Activated T-helper 2 cell treated with anti-CD3 and anti-CD28 coated beads, Interferon-gamma antibody, Interleukin-2, Interleukin-4, amounts not matched to agents 10 μg/mL and 5 μg/mL and 100 μg/mL, durations not matched to agents 14 hours and 24 hours and 36 hours (primary cell): ENCODE measurements around the gene NOTCH1. TPM values are rescaled to one million over a fixed set of nuclear protein-coding genes. Genes with fewer than 3 reads are reported as not detected.

Experiments used
- DNase-seq: peaks from one replicate; pipeline ENCODE4 v3.0.0; 2021; ENCODE audit warnings: low spot score
- H3K27ac Mint-ChIP-seq: one replicate; pipeline ENCODE4 v1.8.0; 2021; ENCODE audit warnings: mixed read lengths
- H3K27me3 Mint-ChIP-seq: one replicate; pipeline ENCODE4 v1.8.0; 2021; ENCODE audit warnings: low read depth, mixed read lengths
- H3K36me3 Mint-ChIP-seq: one replicate; pipeline ENCODE4 v1.8.0; 2021; ENCODE audit warnings: low read depth, mixed read lengths
- H3K4me1 Mint-ChIP-seq: one replicate; pipeline ENCODE4 v1.8.0; 2021; ENCODE audit warnings: low read depth, mixed read lengths
- H3K4me3 Mint-ChIP-seq: one replicate; pipeline ENCODE4 v1.8.0; 2021; ENCODE audit warnings: low read depth, mild to moderate bottlenecking, moderate library complexity, mixed read lengths
- H3K9me3 Mint-ChIP-seq: one replicate; pipeline ENCODE4 v1.8.0; 2021; ENCODE audit warnings: mixed read lengths
- intact Hi-C: fragments of 100-400 bp; cut with micrococcal nuclease; formaldehyde crosslinking; loops from one replicate; pipeline ENCODE4 v1.15.1; 2023
- total RNA-seq: library from RNA; stranded (reverse); gene quantifications from 2 replicates; pipeline ENCODE4 v1.2.3, GENCODE V29; 2022

The NOTCH1 gene
- total RNA-seq, 1 donor from 2014 or later, result 81.3 TPM

- H3K4me3 Mint-ChIP-seq, result no peak overlapping the region
- intact Hi-C loops, result no loop called here
- no peak for DNase-seq
- no peaks in the 10 kb centered on the region for H3K36me3 Mint-ChIP-seq
- H3K27ac Mint-ChIP-seq, result no peak overlapping the region
- peaks cover 15% of the 10 kb centered on the region for H3K4me1 Mint-ChIP-seq
- peaks cover 5% of the 10 kb centered on the region for H3K27me3 Mint-ChIP-seq
- H3K9me3 Mint-ChIP-seq, result peaks cover 12% of the 10 kb centered on the region
Measured at GRCh38 chr9:136554870-136555269, 9.0 kb upstream of the NOTCH1 start.

- Mint-ChIP-seq H3K4me3 (no peak overlapping the region), H3K4me1 (peaks cover 14% of the 10 kb centered on the region), H3K9me3 (peaks cover 2% of the 10 kb centered on the region), H3K27me3 (peaks cover 2% of the 10 kb centered on the region), H3K27ac (no peak overlapping the region), H3K36me3 (no peaks in the 10 kb centered on the region)
- DNase-seq, result no peak
- intact Hi-C loops, result no loop called here
Measured at GRCh38 chr9:136553581-136553980, 7.7 kb upstream of the NOTCH1 start.

- Mint-ChIP-seq H3K36me3 (no peaks in the 10 kb centered on the region), H3K27ac (no peak overlapping the region), H3K4me3 (no peak overlapping the region), H3K27me3 (no peaks in the 10 kb centered on the region), H3K9me3 (no peaks in the 10 kb centered on the region), H3K4me1 (peaks cover 12% of the 10 kb centered on the region)
- DNase-seq, result no peak
- intact Hi-C loops, result no loop called here
Measured at GRCh38 chr9:136552117-136552703, 6.4 kb upstream of the NOTCH1 start.

GRCh38 chr9:136551401-136552116, 5.7 kb upstream of the NOTCH1 start:
- no peak overlapping the region for H3K27ac Mint-ChIP-seq
- H3K9me3 Mint-ChIP-seq, result no peaks in the 10 kb centered on the region
- no peaks in the 10 kb centered on the region for H3K36me3 Mint-ChIP-seq
- intact Hi-C loops, result no loop called here
- no peak for DNase-seq
- H3K4me3 Mint-ChIP-seq, result no peak overlapping the region
- peaks cover 16% of the 10 kb centered on the region for H3K4me1 Mint-ChIP-seq
- H3K27me3 Mint-ChIP-seq, result no peaks in the 10 kb centered on the region

- H3K27me3 Mint-ChIP-seq, result no peaks in the 10 kb centered on the region
- DNase-seq, result no peak
- no peak overlapping the region for H3K4me3 Mint-ChIP-seq
- H3K4me1 Mint-ChIP-seq, result peaks cover 16% of the 10 kb centered on the region
- H3K9me3 Mint-ChIP-seq, result no peaks in the 10 kb centered on the region
- H3K36me3 Mint-ChIP-seq, result no peaks in the 10 kb centered on the region
- intact Hi-C loops, result no loop called here
- H3K27ac Mint-ChIP-seq, result no peak overlapping the region
Measured at GRCh38 chr9:136550439-136551289, 4.8 kb upstream of the NOTCH1 start.

- Mint-ChIP-seq H3K4me1 (peaks cover 16% of the 10 kb centered on the region), H3K36me3 (peaks cover 5% of the 10 kb centered on the region), H3K27me3 (no peaks in the 10 kb centered on the region), H3K9me3 (no peaks in the 10 kb centered on the region), H3K4me3 (no peak overlapping the region), H3K27ac (no peak overlapping the region)
- intact Hi-C loops, result no loop called here
- DNase-seq, result no peak
Measured at GRCh38 chr9:136549010-136549980, 3.4 kb upstream of the NOTCH1 start.

GRCh38 chr9:136547508-136548215, 1.8 kb upstream of the NOTCH1 start:
- intact Hi-C loops, result no loop called here
- DNase-seq, result no peak
- Mint-ChIP-seq H3K4me3 (no peak overlapping the region), H3K9me3 (no peaks in the 10 kb centered on the region), H3K27me3 (no peaks in the 10 kb centered on the region), H3K36me3 (peaks cover 21% of the 10 kb centered on the region), H3K27ac (no peak overlapping the region), H3K4me1 (peaks cover 23% of the 10 kb centered on the region)

GRCh38 chr9:136546697-136547501, 1.1 kb upstream of the NOTCH1 start:
- H3K27ac Mint-ChIP-seq, result peak overlapping the region; percentile 71
- intact Hi-C loops, result no loop called here
- peaks cover 17% of the 10 kb centered on the region for H3K4me1 Mint-ChIP-seq
- DNase-seq, result peak; percentile 49
- peaks cover 29% of the 10 kb centered on the region for H3K36me3 Mint-ChIP-seq
- H3K4me3 Mint-ChIP-seq, result peak overlapping the region; percentile 78
- no peaks in the 10 kb centered on the region for H3K9me3 Mint-ChIP-seq
- H3K27me3 Mint-ChIP-seq, result no peaks in the 10 kb centered on the region

GRCh38 chr9:136545692-136545964, 220 bp downstream of the NOTCH1 start:
- intact Hi-C loops, result no loop called here
- no peak for DNase-seq
- H3K9me3 Mint-ChIP-seq, result no peaks in the 10 kb centered on the region
- no peak overlapping the region for H3K4me3 Mint-ChIP-seq
- H3K27me3 Mint-ChIP-seq, result no peaks in the 10 kb centered on the region
- H3K27ac Mint-ChIP-seq, result no peak overlapping the region
- peaks cover 15% of the 10 kb centered on the region for H3K4me1 Mint-ChIP-seq
- peaks cover 39% of the 10 kb centered on the region for H3K36me3 Mint-ChIP-seq

GRCh38 chr9:136544964-136545691, 720 bp downstream of the NOTCH1 start:
- Mint-ChIP-seq H3K9me3 (no peaks in the 10 kb centered on the region), H3K4me3 (peak overlapping the region; percentile 91), H3K4me1 (peaks cover 20% of the 10 kb centered on the region), H3K36me3 (peaks cover 44% of the 10 kb centered on the region), H3K27ac (peak overlapping the region; percentile 65), H3K27me3 (no peaks in the 10 kb centered on the region)
- DNase-seq, result peak; percentile 67
- intact Hi-C loops, result loop anchor here (1.0 kb wide), 1 partner anchor 12 kb away; no protein-coding TSS in a partner anchor

- no peaks in the 10 kb centered on the region for H3K27me3 Mint-ChIP-seq
- intact Hi-C loops, result loop anchor here (1.0 kb wide), 1 partner anchor 11 kb away; no protein-coding TSS in a partner anchor
- H3K27ac Mint-ChIP-seq, result peak overlapping the region; percentile 65
- peak overlapping the region; percentile 91 for H3K4me3 Mint-ChIP-seq
- no peaks in the 10 kb centered on the region for H3K9me3 Mint-ChIP-seq
- peaks cover 26% of the 10 kb centered on the region for H3K4me1 Mint-ChIP-seq
- H3K36me3 Mint-ChIP-seq, result peaks cover 50% of the 10 kb centered on the region
- peak; percentile 43 for DNase-seq
Measured at GRCh38 chr9:136544548-136544963, 1.3 kb downstream of the NOTCH1 start.
